ENCODE results near the gene NEK10.

NEK10 gene

DNA sequence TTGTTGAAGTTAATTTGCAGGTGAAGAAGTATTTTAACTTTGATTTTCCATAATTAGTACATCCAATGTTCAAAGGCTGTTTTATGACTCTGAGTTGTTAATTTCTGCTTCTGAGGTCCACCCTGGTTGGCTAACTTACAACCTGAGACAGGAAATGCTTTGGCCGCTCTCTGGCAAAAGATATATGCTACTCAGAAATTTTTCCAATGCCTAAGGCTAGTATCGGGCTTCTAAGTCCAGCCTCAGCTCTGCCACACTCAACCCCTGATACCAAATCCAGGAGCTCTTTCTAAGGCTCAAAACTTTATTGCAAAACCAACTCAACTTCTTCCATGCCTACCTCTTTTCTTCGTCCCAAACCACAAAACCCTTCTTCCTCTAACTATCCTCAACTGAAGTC, 192.9 kb downstream of the NEK10 start:
- DNase-seq (ENCODE audit: low read depth) = no peak

DNA sequence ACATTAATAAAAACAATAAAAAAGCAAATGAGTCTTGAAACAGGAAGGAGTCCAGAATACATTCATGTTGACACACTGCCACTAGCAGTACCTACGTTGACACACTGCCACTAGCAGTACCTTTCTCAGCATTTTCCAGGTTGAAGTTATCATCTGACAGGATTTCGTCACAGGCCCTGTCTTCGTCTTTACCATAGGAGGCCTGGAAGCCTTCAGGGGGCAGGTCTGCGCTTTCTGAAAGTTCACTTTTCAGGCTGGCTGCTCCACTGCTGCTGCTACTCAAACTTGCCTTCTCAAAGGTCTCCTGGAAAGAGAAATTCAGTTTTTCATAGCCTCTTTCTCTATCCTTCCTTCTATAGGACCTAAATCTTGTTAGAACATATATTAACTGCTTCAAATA, 194.7 kb downstream of the NEK10 start:
- no peak for DNase-seq (ENCODE audit: low read depth)

DNA sequence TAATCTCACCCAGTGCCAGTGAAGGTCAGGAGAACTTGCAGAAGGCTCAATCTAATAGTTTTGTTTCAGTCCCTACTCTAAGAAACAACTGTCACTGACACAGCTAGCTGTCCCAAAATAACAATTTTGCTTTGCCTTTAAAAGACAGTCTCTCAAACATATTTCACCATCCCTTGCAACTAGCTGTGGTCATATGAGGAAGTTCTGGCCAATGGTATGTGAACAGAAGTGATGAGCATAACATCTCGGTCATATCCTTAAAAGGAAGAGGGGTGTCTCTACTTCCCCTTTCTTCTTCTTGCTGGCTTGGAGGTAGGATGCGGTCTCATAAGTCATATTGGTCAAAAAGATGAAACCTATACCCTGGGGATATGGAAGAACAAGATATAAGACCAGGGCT, 198.1 kb downstream of the NEK10 start:
- DNase-seq (ENCODE audit: low read depth) = no peak

DNA sequence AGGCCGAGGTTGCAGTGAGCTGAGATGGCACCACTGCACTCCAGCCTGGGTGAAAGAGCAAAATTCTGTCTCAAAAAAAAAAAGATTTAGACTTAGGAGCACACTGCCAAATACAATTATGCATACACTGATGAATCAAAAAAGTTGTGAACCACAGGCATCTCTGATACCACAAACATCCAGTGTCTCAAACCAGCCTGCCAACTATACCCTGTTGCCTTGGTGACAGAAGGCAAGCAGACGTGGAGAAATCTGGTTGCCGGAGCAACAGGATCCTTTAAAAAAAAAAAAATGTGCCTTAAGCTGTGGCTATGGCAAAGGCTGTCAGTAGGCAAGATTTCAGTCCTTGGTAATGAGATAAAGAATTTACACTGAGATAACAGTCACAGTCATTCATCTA, 202.3 kb downstream of the NEK10 start:
- DNase-seq (ENCODE audit: low read depth) = no peak

DNA sequence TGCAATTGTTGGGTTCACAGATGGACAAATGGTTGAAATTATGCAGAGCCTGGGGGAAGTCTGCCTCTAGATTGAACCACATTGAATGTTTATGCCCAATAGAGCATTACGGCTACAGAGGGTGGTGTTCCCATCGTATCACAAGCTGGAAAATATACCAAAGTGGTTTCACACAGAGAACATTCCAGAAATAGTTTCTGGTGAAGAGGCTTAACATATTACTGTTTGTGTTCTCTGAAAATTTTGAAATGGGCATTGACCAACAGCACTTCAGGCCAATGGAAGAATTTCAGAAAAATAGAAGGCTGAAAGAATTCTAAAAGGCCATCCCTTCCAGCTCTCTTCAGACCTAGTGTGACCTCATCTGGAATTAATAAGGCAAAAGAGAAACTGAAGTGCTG, 203.9 kb downstream of the NEK10 start:
- no peak for DNase-seq (ENCODE audit: low read depth)

DNA sequence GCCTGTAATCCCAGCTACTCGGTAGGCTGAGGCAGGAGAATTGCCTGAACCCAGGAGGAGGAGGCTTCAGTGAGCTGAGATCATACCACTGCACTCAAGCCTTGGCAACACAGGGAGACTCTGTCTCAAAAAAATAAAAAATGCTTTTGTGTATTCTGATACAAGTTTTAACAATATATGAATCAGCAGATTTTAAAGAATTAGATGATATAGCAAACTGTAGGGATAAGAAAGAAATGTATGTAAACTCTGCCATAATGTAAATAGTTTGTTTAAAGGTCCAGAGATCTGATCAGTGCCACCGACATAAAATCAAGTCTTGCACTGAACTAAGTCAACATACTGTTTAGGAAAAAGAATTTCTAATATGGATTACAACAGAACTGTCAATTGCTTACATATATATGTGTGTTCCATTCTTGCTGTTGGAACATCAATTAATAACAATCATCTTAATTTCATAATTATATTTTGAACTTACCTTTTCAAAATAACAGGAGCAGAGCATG, 208.3 kb downstream of the NEK10 start:
- DNase-seq (ENCODE audit: low read depth) = no peak

DNA sequence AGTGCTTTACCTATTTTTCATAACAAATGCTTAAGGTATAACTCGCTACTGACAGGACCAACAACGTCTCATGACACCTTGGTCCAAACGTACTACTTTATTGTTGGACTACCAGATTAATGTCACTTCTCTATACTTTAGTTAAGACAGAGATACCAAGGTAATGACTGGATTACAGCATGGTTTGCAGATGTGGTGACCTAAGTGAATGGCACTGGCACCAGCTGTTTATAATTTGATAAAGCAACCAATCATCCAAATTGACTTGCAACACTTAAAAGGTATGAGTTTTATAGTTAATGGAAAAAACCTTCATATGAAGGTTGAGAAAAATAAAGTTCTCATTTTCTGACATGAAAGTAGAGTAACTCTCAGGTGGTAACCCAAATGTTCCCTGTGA, 209.0 kb downstream of the NEK10 start:
- DNase-seq (ENCODE audit: low read depth) = no peak

DNA sequence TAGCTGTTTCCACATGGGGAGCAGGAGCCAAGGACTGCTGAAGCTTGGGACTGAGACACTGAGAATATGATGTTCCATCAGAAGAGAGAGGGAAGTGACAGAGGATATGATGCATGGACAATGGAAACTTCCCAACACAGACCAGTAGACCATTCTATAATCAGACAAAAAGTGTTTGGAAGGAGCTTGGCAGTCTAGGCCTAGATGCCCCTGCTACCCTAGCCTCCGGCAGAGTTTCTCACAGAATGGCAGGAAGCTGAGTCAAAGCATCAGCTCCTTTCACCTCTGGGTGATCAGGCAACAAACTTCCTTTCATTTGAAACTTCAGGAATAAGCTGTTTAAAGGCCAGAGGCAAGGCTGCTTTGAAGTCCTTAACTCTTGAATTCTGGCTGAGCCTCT, 222.0 kb downstream of the NEK10 start:
- DNase-seq (ENCODE audit: low read depth) = no peak

DNA sequence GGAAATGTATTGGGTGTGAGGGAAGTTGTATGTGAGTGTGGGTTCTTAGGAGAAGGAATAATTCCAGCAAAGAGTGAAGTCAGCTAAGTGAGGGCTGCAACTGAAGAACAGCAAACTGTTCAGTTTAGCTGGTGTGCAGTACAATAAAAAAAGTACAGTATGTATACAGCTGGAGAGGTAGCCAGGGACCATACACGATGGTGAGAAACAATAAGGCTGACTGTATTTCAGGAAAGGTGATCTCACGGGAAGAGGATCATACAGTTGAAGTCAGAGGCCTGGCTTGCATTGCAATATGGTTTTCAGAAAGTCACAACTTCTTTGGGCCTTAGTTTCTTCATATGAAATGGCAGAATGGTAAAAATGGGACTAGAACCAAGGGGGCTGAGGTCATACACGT, 222.4 kb downstream of the NEK10 start:
- no peak for DNase-seq (ENCODE audit: low read depth)

DNA sequence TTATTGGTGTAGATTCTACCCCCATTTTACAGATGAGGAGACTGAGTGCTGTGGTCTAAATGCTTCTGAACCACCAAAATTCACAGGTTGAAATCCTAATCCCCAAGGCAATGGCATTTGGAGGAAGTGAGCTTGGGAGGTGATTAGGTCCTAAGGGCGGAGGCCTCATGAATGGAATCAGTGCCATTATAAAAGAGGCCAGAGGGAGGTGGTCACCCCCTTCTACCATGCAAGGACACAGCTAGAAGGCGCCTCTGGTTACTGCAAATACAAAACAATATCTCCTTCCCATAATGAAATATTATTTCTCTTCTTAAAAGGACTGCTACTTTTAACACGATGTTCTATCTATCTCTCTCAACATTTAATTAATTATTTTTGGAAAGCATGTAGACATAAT, 223.5 kb downstream of the NEK10 start:
- no peak for DNase-seq (ENCODE audit: low read depth)

DNA sequence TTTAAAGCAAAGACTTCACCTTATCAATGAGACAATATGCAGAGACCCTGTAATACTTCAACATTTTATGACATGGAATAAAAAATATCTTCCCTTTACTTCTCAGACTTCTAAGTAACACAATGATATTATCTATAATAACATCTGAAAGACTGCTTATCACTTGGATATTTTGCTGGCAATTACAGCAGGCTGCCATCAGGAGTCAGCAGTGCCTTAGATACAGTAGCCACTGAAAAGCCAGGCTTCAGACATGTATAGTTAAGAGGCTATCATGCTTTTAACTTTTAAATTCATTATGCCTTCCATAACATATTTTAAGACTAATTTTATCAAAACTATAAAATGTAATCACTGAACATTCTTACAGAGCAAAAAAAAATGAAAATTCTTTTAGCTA, 227.5 kb downstream of the NEK10 start:
- no peak for DNase-seq (ENCODE audit: low read depth)

DNA sequence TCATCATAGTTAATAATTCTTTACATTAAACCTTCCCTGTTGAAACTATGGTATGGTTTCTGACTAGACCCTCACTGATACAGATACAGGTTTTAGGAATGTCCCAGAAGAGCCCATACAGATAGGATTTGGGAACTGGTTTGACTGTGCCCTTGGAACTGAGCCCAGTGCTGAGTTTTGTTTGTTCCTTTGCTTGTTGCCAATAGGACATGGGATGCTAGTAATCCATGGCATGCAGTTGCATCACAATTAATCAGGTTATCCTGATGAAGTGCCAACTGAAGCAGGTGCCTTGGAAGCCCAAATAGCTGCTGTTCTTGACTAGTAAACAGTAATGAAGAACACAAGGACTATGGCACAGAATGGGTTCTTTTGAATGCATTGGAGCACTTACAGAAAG, 230.6 kb downstream of the NEK10 start:
- no peak for DNase-seq (ENCODE audit: low read depth)

DNA sequence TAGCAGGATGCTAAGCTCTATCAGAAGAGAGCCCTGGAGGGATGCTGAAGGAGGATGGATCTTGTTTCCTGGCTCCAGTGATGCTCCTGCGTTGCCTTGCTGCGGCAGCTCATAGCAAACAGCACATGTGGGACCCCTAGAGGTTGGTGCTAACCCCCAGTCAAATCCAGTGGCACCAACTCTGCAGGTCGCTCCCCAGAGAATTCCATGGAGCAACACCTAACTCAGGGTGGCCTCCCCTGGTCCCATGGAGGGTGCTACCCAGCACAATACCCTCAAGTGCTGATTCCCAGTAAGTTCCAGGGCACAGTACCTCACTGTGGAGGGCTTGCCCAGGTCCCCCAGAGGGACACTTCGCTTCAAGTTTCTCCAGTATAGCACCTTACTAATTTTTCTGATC, 231.2 kb downstream of the NEK10 start:
- no peak for DNase-seq (ENCODE audit: low read depth)

DNA sequence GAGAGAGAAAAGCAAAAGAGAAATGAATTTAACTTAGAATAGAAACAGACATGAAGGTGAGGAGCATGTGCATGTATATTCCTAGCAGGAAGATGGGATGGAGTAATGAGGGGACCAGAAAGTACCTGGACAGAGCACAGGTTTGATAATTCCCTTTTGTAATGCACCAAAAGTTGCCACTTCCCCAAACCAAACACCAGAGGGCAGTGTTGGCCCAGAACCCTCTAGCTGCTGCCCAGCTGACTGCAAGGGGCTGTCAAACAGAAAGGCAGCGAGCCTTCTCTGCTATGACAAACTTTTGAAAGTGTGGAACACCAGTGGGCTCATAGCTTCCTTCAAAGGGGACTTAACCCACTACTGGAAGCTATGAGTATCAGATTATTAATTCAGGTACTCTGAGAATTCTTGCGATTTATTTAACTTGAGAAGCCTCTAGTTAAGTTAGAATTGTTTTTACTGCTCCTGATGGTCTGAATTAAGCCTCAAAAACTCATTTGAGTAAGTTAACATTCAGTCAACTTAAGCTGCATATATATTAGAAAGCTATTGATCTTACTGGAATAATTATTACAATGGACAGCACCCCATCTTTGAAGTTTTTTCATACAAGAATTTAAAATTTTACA, 234.9 kb downstream of the NEK10 start:
- DNase-seq (ENCODE audit: low read depth) = peak; percentile 30

DNA sequence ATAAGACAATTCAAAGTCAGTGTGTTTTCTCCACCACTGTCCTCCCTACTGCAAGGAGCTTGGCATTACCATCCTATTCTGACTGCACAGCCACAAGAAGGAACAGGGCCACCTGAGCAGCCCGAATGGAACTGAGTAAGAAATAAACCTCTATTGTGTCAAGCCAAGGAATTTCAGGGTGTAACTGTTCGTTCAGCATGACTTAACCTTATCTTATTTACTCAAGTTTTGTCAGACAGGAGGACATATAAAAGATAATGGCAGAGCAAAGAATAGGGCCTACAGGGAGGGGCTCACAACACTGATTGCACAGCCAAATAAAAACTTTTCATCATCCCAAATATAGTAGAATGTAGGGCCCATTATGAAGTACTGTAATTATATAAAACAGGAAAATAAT, 236.1 kb downstream of the NEK10 start:
- no peak for DNase-seq (ENCODE audit: low read depth)

DNA sequence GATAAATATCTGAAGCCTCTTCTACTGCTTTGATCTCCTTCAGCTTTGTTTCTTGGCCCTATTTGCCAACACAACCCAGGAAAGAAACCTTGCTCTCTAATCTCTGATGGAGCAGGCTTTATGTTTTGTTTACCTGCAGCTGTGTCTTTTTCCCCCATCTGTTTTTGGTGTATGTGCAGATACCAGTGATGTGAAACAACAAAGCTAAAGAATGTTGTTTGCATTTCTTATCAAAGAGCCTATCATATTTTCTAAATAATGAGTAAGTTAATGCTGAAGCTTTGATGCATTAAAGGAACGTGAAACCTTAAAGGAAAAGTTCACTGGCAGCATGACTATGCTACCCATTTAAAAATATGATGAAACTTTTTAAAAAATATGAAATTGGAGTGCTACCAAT, 238.4 kb downstream of the NEK10 start:
- DNase-seq (ENCODE audit: low read depth) = no peak

DNA sequence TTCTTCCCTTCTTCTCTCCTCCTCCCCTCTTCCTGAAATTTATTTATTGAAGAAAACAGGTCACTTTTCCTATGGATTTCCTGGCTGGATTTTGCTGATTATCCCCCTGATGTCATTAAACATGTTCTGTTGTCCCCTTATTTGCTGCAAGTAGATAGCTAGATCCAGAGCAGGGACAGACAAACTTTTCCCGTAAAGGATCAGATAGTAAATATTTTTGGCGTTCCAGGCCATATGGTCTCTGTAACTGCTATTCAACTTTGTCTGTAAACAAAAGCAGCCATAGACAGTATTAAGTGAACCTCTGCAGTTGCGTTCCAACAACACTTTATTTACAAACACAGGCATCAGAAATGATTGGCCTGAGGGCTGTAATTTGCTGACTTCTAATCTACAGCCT, 241.3 kb downstream of the NEK10 start:
- DNase-seq (ENCODE audit: low read depth) = no peak

DNA sequence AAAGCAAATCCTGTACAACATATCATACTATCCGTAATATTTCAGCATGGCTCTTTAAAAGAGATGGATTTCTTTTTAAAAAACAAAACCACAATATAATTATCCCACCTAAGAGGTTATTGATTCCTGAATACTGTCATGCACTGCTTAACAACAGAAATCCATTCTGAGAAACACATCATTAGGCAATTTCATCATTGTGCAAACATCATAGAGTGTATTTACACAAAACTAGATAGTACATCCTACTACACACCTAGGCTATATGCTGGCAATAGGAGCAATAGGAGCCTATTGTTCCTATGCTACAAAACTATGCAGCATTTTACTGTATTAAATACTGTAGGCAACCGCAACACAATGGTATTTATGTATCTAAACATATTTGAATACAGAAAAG, 242.0 kb downstream of the NEK10 start:
- DNase-seq (ENCODE audit: low read depth) = no peak

DNA sequence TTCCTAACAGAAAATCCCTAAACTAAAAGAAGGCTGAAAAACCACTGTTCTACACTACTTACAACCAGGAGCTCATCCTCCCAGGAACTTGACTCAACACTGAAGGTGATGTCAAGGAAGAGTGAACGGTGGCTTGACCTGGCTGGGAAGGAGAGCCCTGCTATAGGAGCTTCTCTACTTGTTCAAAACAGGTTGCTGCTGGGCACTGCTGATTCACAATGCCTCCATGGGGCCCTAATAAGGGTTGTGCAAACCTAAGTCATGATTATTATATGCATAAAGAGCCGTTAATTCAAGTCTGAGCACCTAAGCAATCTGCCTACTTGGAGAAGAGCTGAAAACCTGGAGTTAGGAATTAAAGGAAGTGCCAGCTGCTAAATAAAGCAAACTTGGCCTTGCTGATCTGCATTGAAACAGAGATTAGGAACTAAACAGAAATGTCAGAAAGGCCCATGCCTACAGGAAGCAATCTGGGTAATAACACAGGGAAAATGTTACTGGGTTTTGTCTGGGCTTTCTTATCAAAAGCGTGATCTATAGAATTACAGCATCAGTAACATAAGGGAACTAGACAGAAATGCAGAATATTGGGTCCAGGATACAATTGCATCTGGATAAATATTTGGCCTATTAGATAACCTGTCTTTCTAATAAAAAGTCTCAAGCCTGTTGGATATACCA, 243.2 kb downstream of the NEK10 start:
- DNase-seq (ENCODE audit: low read depth) = no peak

DNA sequence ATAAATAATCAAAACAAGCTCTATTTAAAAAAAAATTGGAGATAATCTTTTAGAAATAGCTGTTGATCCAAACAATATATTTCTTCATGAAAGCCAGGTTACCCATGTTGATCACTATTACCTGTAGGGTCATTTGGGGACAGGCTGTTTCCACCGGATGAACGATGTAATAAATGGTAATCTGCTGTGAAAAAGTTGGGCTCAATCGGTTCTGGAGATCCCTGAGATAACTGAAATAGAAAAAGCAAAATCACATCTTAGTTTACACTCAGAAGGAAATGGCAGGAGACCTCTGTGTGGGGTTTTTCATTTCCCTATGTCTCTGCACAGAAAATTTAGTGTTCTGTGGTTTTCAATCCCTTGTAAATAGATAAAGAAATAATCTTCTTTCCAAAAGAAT, 249.5 kb downstream of the NEK10 start:
- no peak for DNase-seq (ENCODE audit: low read depth)

DNA sequence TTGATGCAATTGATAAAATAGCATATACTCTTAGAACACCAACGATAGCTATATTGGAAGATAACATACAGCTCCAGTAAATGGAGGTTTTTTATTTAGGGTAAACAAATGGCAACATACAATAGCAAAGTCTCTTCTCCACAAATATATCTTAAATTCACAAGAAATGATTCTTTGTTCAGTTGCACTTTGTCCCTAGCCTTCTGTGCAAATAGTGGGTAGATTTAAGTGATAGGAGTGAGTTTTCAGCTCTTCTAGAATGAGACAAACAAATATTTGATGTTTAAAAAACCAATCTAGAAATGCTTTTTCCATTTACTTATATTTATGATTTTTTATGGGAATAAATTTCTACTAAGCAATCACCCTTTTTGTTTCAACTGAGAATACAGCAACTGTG, 253.8 kb downstream of the NEK10 start:
- no peak for DNase-seq (ENCODE audit: low read depth)

DNA sequence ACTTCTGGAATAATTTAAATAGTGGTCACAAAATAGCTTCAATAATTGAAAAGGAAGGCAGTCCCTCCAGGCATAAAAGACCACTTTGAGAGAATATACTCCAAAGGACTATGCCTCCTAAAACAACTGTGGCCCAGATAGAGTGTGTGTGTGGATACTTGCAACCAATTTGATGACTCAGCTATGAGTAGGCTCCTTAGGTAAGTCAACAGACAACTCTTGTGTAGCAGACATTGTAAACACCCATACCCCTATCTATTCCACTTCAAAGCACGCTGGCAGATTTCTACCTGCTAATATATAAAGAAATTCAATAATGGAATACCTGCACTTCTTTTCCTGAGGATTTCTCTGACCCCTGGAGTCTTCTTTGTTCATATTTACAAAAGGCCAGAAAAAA, 254.5 kb downstream of the NEK10 start:
- DNase-seq (ENCODE audit: low read depth) = no peak

DNA sequence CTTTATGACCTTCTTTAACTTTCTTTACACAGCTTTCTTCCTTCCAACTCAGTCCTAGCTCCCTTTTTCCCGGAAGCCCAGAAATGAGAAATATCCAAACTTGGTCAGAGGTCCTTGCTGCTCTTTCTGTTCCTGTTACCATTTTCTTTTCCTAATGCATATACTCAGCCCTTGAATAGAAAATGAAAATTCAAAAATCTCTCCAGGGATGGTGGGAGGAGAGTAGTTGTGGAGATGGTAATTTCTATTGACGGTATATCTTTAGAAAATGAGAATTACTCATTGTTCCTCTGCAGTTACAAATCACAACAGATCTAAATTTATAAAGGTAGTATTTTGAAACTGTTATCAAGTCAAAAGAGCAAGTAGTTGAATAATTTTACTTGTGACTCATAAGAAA, 255.1 kb downstream of the NEK10 start:
- DNase-seq (ENCODE audit: low read depth) = no peak

DNA sequence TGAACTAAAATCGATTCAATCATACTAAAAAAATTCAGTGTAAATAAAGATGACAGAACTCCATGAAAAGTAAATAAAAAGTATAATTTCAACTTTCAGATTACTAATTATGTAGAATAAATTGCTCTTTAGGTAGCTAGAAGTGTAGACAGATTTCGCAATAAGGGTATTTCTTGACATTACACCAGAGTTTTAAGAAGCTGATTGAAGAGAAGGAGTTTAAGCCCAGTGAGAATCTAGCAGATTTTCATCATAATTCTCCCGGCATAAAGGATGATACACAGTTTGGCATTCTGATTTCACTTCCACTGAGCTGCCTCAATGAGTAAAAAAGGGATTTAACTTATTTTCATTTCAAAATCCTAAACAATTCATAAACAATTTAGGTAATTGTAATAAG, 259.2 kb downstream of the NEK10 start:
- DNase-seq (ENCODE audit: low read depth) = no peak
